GM20431 (cell line): Measurements from ENCODE around the gene USB1.

Experiments
- in situ Hi-C: fragments of 300-500 bp; cut with MseI, MboI; formaldehyde crosslinking; loops from one replicate; pipeline ENCODE4 v1.15.0; 2020; ENCODE audit warnings: low sequenced_read_pairs; ENCODE audit not compliant: unreplicated experiment

The USB1 gene

DNA sequence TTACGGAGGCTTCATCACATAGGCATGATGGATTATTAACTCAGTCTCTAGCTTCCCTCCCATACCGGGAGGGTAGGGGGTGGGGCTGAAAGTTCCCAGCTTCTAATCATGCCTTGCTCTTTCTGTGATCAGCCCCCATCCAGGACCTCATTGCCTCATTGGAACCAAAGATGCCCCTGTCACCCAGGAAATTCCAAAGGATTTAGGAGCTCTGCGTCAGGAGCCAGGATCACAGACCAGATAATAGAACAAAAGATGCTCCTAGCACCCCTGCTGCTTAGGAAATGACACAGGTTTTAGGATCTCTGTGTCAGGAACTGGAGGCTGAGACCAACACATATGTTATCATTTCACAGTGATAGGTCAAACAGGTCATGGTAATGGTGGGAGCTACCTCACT is 9.7 kb downstream of the USB1 start:
- in situ Hi-C loops, result loop anchor here (10.0 kb wide), 1 partner anchor 116 kb away; no protein-coding TSS in a partner anchor

DNA sequence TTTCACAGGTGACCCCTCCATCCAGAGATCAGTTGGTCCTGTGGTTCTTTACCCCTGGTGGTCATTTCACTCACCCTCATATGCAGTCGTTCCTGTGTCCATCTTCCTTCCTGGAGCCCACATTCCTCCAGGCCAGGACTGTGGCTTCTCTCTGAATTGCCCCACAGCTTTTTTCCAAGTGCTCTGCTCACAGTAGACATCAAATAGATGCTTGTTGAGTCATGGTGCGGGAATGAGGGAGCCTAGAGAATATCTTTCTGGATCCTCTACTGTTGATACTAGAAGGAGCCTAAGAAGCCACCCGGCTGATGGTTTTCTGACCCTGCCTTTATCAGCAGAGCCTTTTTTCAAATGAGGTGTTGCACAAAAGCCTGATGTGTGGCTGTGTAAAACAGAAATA is 10.4 kb downstream of the USB1 start:
- in situ Hi-C loops, result loop anchor here (10.0 kb wide), 1 partner anchor 117 kb away; no protein-coding TSS in a partner anchor

DNA sequence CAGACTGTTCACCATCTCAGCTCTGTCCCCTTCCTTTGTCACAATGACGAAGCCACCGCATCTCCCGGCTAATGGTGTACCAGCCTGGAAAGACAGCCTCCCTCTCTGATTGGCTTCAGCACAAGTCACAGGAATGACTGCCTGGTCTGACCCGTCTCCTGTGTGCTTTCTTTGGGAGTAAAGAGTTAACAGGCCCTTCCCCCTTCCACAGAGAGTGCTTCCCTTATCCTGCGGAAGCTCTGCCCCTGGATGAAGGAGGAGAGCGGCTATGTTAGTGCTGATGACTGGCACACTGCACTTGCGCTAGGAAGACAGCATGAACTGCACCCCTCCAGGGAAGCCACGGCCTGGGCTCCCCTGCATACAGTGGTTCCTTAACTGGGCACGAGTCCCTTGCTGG is 11.3 kb downstream of the USB1 start:
- in situ Hi-C loops, result loop anchor here (10.0 kb wide), 1 partner anchor 118 kb away; no protein-coding TSS in a partner anchor

DNA sequence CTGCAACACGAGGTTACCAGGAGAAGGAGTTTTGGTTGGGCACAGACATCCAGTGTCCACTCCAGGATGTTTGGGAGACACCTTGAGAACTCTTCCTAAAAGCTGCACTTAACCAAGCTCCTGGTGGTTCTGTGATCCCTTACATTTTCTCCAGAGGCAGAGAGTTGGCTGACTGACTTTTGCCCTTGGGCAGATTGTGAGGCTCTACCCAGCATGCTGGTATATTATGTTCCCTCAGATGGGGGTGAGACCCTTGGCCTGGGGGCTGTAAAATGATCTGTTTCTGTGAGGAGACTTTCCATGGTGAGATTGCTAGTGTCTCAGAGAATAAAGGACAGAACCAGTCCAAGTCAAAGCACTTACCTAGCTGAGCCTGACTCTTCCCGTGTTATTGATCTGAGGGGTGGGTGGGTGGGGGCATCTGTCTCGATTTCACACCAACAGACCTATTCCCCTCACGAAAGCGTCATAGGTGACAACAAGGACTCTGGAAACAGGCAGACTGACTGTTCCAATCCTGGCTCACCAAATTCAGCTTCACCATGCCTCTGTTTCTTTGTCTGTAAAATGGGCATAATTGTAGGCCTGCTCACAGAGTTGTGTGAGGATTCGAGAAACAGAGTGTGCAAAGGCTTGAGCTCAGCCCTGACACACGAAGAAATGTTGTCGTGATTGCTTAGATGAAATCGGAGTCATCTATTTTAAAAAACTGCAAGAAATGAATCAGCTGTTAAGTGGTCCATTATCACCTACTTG is 12.2 kb downstream of the USB1 start:
- in situ Hi-C loops, result loop anchor here (10.0 kb wide), 1 partner anchor 119 kb away; no protein-coding TSS in a partner anchor

DNA sequence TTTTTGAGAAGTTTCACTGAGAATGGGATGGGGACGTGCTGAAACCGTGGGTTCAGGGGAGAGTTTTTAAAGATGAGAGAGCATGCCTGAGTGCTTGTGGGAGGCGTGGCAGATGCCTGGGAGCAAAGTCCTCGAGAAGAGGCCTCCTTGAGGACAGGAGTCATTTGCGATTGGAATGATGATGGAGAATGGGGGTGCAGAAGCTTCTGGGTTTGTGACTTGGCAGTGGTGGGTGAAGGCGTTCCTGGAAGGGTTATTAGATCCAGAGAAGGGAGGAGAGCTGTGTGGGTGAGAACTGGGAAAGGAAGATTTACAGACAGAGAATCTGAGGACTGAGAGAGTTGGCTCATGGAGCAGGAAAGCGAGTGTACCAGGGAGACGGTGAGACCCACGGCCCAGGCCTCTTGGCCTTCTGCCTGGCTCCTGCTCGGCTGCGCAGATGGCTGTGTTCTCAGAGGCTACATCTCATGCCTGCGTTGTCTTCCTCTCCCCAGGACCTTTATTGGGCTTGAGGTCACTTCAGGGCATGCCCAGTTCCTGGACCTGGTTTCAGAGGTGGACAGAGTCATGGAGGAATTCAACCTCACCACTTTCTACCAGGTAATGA is 15.7 kb downstream of the USB1 start:
- in situ Hi-C loops, result loop anchor here (10.0 kb wide), 1 partner anchor 122 kb away; no protein-coding TSS in a partner anchor

DNA sequence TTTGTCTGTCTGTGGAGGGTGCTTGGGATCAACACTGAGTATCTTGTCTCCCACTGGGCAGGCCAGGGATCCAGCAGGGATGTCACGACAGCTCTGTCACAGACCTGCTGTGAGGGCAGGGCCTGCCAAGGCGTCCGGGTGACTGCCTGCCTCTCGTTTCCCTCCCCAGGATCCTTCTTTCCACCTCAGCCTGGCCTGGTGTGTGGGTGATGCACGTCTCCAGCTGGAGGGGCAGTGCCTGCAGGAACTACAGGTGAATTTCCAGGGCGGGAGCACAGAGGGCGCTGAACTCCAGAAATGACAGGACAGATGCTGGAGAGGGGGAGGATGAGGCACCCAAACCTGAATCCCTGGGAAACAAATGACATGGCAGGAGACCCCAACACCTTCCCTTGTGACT is 17.6 kb downstream of the USB1 start:
- in situ Hi-C loops, result loop anchor here (10.0 kb wide), 1 partner anchor 124 kb away; no protein-coding TSS in a partner anchor

DNA sequence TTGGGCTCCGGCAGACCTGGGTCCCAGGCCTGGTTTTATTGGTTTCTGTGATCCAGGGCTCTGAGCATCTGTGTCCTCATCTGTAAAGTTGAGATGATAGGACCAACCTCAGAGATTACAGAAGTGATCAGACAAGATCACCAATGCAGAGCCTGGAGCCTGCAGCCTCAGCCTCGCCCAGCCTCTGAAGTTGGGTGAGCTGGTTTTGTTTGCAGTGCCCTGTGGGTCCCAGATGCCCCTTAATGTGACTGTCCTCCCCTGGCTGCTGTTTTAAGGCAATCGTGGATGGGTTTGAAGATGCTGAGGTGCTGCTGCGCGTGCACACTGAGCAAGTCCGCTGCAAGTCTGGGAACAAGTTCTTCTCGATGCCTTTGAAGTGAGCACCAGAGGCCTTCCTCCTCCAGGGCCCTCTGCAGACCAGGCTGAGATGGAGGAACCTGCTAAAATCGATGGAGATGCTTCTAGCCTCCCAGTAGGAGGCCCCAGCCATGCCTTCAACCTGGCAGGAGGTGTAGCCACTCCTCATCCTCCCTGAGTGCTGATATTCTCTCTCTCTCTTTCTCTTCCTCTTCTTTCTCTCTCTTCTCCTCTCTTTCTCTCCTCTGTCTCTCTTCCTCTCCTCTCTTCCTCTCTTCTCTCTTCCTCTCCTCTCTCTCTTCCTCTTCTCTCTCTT is 18.8 kb downstream of the USB1 start:
- in situ Hi-C loops, result loop anchor here (10.0 kb wide), 1 partner anchor 125 kb away; no protein-coding TSS in a partner anchor

DNA sequence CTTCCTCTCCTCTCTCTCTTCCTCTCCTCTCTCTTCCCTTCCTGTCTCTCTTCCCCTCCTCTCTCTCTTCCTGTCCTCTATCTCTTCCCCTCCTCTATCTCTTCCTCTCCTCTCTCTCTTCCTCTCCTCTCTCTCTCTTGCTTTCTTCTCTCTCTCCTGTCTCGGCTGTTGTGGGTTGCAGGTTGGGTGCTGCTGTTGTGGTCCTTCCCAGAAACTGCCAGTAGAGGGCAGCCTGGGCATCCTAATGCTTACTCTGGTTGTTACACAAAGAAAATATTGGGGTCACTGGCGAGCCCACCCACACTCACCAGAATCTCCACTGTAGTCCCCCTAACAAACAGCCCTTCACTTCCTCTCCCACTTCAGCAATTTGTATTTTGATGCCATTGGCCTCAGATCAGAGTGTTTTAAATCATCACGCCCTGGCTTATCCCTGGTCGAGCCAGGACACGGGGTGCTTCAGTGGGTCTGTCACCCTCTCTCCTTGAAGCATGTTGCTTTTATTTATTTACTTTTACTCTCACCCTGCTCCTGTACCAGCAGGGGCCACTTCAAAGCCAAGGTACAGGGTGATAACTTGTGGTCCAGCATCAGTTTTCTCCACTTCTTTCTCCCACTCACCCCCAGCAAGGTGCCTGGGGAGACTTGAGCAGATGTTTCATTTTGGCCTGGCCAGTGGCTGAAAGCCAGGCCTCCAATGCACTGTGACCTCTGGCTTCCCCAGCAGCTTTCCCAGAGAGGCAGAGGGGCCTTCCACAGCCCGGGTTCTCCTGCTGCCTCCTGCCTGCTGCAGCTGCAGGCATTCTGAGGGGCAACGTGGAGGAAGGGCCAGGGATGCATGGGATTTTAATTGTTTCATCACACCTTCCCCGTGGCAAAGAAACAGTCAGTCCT is 19.7 kb downstream of the USB1 start:
- in situ Hi-C loops, result no loop called here

DNA sequence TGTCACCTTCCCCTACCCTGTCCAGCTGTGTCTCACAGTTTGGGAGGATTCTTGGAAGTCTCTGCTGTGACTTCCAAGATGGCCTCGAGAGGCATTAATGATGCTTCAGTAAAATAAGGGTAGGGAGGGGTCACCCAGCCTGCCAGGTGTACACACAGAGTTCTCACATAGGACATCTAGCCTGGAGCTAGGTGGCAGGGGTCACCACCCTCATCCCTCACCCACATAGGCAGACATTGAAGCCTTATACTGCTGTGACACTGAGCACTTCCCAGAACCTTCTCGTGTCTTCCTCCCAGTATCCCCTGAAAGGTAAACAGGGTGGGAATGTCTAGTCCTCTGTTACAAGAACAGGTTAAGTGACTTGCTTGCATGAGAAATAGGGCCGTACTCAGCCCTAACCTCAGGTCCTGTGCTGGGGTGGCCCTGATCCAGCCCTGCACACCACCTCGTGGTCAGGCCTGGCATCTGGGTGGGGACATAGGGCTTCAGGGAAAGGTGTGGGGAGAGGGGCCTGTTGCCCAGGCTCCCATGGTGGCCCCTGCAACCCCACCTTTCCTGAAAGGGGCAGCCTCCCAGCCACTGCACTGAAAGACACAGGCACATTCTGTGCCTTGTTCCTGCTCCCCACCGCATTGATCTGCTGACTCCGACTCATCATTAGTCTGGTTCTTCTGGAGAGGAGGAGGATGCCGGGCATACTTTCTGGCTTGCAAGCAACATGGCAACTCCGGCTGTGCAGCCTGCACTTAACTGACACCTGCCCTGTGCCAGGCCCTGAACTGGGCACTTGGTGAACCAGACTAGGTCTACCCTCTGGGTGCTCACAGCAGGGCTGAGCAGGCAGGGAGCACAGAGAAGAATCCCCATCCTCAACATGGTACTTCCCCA is 20.7 kb downstream of the USB1 start:
- in situ Hi-C loops, result no loop called here

DNA sequence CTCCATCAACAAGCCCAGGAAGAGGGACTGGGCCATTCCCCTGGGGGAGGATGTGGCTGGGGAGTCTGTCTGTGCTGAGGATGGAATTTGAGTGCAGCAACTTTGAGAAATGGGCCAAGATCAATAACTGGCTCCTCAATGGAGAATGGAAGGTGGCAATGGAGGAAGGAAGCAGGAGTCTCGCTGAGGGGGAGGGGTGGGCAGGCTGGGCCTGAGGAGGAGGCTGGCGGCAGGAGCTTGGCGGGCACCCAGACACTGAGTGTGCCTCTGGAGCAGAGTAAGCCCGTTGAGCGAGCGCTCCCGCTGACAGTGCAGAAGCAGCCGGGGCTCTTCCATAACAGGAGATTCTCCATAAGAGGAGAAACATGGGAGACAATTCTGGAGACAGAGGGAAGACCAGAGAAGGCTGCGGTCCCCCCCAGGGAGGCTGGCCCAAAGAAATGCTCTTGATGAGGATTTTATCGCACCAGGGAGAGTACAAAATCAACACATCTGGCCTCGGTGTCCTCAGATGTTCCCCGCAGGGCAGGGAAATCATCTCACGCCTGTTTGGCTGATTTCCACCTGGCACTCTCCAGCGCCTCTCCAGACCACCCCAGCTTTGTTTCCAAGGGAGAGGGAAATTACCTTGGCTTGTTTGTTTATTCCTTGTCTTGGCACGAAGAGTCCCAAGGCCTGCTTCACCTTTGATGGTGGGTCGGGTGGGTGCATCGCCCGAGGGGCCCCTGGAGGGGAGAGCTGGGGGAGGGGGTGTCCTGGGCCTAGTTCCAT is 21.6 kb downstream of the USB1 start:
- in situ Hi-C loops, result no loop called here

DNA sequence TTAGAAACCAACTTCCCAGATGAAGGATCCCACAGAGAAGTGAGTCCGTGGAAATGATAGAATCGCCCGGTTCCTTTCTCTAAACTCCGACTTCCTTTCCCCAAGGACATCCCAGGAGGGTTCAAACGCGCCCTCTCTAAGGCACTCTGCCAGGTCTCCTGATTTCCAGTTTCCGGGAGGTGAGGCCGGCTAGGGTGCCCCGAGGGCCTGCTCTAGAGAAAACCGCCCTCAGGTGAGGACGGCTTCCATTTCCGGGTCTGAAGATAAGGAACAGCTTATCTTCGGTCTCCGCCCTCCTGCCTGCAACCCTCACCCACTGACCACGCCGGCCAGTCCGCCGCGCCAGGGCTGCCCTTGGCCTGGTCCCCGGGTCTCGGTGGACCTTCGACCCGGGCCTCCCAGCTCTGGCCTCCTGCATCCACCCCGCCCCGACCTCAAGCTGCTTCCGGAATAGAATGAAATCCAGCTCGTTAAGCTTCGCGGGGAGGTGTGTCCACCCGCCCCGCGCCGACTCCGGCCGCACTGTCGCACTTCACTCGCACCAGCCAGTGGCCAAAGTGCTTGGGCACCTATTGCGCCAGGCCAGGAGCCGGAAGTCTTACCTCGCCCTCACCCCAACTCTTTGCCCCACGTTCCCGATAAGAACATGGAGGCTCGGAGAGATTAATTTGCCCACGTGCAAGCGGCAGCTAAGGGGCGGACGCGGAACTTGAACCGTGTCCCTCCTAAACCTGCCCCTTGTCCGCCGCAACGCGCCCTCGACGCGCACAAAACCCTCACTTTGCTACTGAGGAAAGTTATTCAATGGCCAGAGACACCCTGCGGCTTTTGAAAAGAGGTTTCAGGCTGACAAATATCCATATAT is 23.5 kb downstream of the USB1 start:
- in situ Hi-C loops, result no loop called here

DNA sequence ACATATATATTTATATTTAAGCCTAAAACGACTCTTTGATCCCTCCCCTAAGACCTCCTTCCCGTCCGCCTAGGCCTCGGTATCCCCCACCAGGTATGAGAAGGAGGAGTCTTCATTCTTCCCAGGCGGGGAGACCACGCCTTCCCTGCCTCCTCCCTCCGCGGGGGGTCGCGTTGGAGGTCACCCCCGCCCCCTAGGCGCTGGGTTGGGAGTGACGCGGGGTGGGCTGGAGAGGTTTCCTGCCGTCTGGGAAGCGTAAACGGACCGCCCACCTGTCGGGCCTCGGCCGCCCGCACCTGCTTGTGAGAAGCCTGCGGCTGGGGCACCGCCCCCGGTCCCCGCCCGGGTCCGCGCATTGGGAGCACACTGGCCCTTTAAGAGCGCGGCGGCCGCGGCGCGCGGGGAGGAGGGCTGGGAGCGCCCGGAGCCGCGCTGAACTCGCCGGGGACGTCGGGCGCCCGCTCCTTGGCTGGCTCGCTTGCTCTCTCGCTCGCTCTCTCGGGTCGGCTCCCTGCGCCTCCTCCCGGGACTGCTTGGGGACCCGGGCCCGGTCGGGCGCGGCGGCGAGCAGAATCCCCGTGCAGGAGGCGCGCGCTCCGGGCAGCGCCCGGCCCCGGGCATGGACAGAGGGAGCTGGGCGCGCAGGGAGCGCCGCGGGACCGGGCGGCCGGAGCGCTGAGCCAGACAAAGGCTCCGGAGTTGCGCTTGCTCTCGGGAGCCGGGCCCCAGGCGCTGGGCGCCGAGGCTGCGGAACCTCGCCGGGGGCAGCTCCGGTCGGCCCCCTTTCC is 24.3 kb downstream of the USB1 start, which contains the start of gene MMP15:
Gene MMP15, plus strand, starts transcription at position 404 of the 788 bp plus-strand sequence. CDS start 597 bp downstream, outside the sequence.
- in situ Hi-C loops, result no loop called here

DNA sequence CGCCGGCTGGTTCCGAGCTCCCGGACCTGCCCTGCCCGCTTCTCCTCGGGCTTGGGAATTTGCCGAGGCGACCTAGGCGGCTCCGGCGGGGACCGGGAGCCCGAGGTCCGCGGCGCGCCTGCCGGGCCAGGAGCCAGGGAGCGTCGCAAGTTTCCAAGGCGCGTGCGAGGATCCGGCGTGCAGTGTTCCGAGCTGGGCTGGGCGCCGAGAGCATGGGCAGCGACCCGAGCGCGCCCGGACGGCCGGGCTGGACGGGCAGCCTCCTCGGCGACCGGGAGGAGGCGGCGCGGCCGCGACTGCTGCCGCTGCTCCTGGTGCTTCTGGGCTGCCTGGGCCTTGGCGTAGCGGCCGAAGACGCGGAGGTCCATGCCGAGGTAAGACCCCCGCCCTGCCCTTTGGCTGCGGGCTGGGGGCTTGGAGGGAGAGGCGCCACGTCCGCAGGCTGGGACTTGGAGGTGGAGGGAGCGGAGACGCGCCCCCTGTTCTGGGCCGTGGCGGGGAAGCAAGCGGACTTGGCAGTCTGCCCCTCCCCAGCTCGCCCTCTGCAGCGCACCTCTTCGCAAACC is 25.0 kb downstream of the USB1 start:
- in situ Hi-C loops, result no loop called here

DNA sequence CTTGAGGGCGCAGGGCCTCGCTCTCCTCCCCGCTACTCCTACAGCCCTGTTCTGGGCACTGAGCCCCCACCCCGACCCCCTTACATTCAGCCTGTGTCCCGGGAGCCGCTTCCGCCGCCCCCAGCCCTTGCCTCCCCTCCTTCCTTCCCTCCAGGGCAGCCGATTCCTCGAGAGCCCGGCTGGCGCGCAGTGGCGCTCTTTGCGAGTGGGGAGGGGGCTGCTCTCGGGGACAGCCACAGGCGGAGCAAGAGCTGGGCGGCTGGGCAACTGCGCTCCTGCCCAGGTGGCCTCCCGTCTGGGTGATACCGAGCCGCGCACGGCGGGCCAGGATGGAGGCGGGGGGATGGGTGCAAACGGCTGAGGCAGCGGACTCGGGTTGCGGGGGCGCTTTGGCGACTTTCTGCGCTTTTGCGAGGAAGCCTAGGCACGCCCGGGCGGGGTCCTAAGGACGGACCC is 25.5 kb downstream of the USB1 start:
- in situ Hi-C loops, result no loop called here

DNA sequence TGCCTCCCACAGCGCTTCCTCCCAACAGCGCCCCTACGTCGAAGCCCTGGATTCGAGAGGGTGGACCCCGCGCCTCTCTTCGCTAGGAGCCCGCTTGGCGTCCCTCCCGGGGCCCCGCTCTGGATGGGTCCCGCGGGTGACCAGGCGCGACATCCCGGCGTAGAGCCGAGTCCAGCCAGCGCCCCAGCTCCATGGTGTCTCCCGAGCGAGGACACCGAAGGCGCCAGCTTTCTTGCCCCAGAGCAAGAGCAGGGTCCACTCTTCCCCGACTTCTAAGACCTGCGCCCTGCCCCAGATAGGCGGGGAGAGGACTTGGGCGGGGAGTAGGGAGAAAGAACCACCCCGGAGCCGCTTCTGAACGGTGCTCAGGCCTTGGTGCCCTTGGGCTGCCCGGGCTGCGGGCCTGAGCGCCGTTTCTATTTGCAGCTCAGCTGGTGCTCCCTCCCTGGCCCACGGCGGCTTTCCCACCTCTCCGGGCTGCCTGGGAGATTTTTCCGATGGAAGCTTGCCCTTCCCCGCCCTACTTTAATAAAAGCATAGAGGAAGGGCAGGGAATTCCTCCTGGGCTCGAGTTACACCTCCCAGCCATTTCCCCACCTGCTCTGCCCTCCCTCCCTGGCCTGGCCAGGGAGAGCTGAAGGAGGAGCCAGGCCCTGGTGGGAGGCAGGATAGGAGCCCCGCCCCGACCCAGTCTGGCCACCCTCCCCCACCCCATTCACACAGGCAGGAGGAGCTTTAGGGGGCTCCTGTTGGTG is 26.1 kb downstream of the USB1 start:
- in situ Hi-C loops, result no loop called here
